K562 (cell line): Measurements from ENCODE around the gene UPK3A. TPM values are rescaled to one million over a fixed set of nuclear protein-coding genes. Genes with fewer than 3 reads are reported as not detected.

ENCODE experiments used
- BCOR ChIP-seq: fragments of 450-650 bp; IDR thresholded peaks from 2 replicates; pipeline ENCODE4 v1.6.1; 2016
- CREB5 ChIP-seq: fragments of 250-450 bp; sonication (Bioruptor Pico); IDR thresholded peaks from 2 replicates; pipeline ENCODE4 v1.5.0; 2020; ENCODE audit warnings: mild to moderate bottlenecking
- CSDE1 ChIP-seq, 2 experiments: fragments of 450-650 bp; IDR thresholded peaks; 2 replicates each; pipeline ENCODE4 v1.6.1; 2016; ENCODE audit warnings: mild to moderate bottlenecking in 1 of 2
- EP400 ChIP-seq: fragments of 450-650 bp; IDR thresholded peaks from 2 replicates; pipeline ENCODE4 v1.6.1; 2017; ENCODE audit warnings: antibody characterized with exemption, mild to moderate bottlenecking, moderate library complexity
- FOXM1 ChIP-seq, 2 experiments: fragments of 450-650 bp in 1 of 2; sonication (generic) in 1 of 2; formaldehyde crosslinking in 1 of 2; IDR thresholded peaks; 2 replicates each; pipeline versions ENCODE4 v1.6.1 to v1.9.0; 2017 to 2022; ENCODE audit warnings: low read depth in 2 of 2, mild to moderate bottlenecking in 2 of 2, missing genetic modification reagents in 1 of 2, moderate library complexity in 1 of 2
- HDAC3 ChIP-seq: fragments of 450-650 bp; IDR thresholded peaks from 2 replicates; pipeline ENCODE4 v1.6.1; 2018; ENCODE audit warnings: borderline replicate concordance, mild to moderate bottlenecking, moderate library complexity; ENCODE audit not compliant: partially characterized antibody
- MBD2 ChIP-seq: sonication (generic); IDR thresholded peaks from 2 replicates; pipeline ENCODE4 v1.6.1; 2016; ENCODE audit warnings: low read depth, borderline replicate concordance
- NEUROD1 ChIP-seq: fragments of 150-350 bp; IDR thresholded peaks from 2 replicates; pipeline ENCODE4 v1.6.1; 2014; ENCODE audit warnings: borderline replicate concordance, low read length, low read depth; ENCODE audit not compliant: partially characterized antibody
- PCBP1 ChIP-seq: fragments of 200-400 bp; formaldehyde crosslinking; IDR thresholded peaks from 2 replicates; pipeline ENCODE4 v1.6.1; 2018; ENCODE audit warnings: mild to moderate bottlenecking, low read depth, low read length; ENCODE audit not compliant: poor library complexity, severe bottlenecking
- POLR2A ChIP-seq: fragments of 450-650 bp; conservative IDR thresholded peaks from 2 replicates; pipeline ENCODE4 v1.6.1; 2016
- POLR2B ChIP-seq: fragments of 450-650 bp; IDR thresholded peaks from 2 replicates; pipeline ENCODE4 v1.6.1; 2018; ENCODE audit warnings: low read depth; ENCODE audit not compliant: partially characterized antibody
- SNAPC5 ChIP-seq: fragments of 250-450 bp; sonication (Bioruptor Pico); IDR thresholded peaks from 2 replicates; pipeline ENCODE4 v1.8.0; 2021; ENCODE audit warnings: moderate library complexity, mild to moderate bottlenecking, inconsistent platforms
- TAF15 ChIP-seq: fragments of 200-400 bp; formaldehyde crosslinking; IDR thresholded peaks from 2 replicates; pipeline ENCODE4 v1.6.1; 2017; ENCODE audit warnings: mild to moderate bottlenecking, low read depth, low read length, moderate library complexity
- THAP7 ChIP-seq: fragments of 250-450 bp; sonication (Bioruptor Pico); IDR thresholded peaks from 2 replicates; pipeline ENCODE4 v1.5.0; 2021
- ZNF431 ChIP-seq: sonication (generic); formaldehyde crosslinking; IDR thresholded peaks from 2 replicates; pipeline ENCODE4 v1.8.0; 2022; ENCODE audit warnings: mild to moderate bottlenecking, missing genetic modification reagents
- ZNF512 ChIP-seq: IDR thresholded peaks from 2 replicates; pipeline ENCODE4 v1.6.1; 2016; ENCODE audit warnings: missing genetic modification characterization, missing compliant biosample characterization
- ZNF589 ChIP-seq: fragments of 200-800 bp; sonication (Bioruptor generic); IDR thresholded peaks from 2 replicates; pipeline ENCODE4 v1.6.1; 2016; ENCODE audit warnings: low read depth, missing genetic modification characterization, missing compliant biosample characterization
- ZNF609 ChIP-seq: sonication (generic); formaldehyde crosslinking; IDR thresholded peaks from 2 replicates; pipeline ENCODE4 v1.8.1; 2023; ENCODE audit warnings: missing genetic modification reagents, mild to moderate bottlenecking, borderline replicate concordance
- ZNF778 ChIP-seq: fragments of 450-650 bp; formaldehyde crosslinking; IDR thresholded peaks from 2 replicates; pipeline ENCODE4 v1.4.0; 2020; ENCODE audit warnings: mild to moderate bottlenecking, moderate library complexity
- polyA plus RNA-seq, 8 experiments: library from polyadenylated mRNA; depleted of rRNA in 4 of 8; stranded (reverse) in 5 of 8; unstranded in 3 of 8; fragments of >200 nt; fragmentation: Nextera tagmentation in 2 of 8; fragmentation: Illumina TruSeq in 1 of 8; extraction: Ambion mirVana in 2 of 8; extraction: Trizol in 1 of 8; gene quantifications; 2 replicates each; pipeline versions ENCODE4 v1.2.1 to v1.2.3, GENCODE V29; 2011 to 2014; ENCODE audit warnings: inconsistent platforms in 1 of 8, missing spikeins in 1 of 8
- total RNA-seq, 7 experiments: library from RNA; depleted of rRNA in 6 of 7; stranded (reverse); fragments of >200 nt in 6 of 7; fragmentation: Illumina TruSeq in 2 of 7; extraction: Trizol in 2 of 7; gene quantifications; 2 replicates each; pipeline versions ENCODE4 v1.2.1 to v1.2.3, GENCODE V29; 2011 to 2021; ENCODE audit warnings: low replicate concordance in 1 of 7

Gene UPK3A
- total and polyA plus RNA-seq, 9 of the 15 experiments (the other 6 are each of a cell fraction or from before 2014, with no cell fraction given): not detected

- TF ChIP-seq ZNF431 (no peak; the same call in 1 of the 2 replicates), BCOR (no peak), HDAC3 (no peak), ZNF609 (CRISPR knock-in tag) (no peak), EP400 (peak; percentile 51; the same call in 1 of the 2 replicates), FOXM1 (IDR thresholded peaks at IDR 0.05; ENCODE audit: low read depth) (no peak), FOXM1 (CRISPR knock-in tag; IDR thresholded peaks at IDR 0.05; ENCODE audit: low read depth) (peak; percentile 68; the same call in 1 of the 2 replicates), PCBP1 (no peak), CREB5 (CRISPR knock-in tag) (no peak), ZNF589 (no peak), CSDE1 (IDR thresholded peaks at IDR 0.05) (no peak), ZNF778 (CRISPR knock-in tag) (no peak), NEUROD1 (peak; percentile 48), SNAPC5 (CRISPR knock-in tag) (no peak), ZNF512 (tag) (no peak), MBD2 (peak; percentile 12; the same call in 1 of the 2 replicates), THAP7 (CRISPR knock-in tag) (no peak), POLR2B (peak; percentile 40), POLR2A (peak; percentile 76), TAF15 (no peak)
These were observed 24.9 kb downstream of the UPK3A start, which contains the start of gene FAM118A (continued) for GRCh38 chr22:45309422-45310227.
